Smooth muscle cell (in vitro differentiated cells): ENCODE measurements around the gene CYP4F12. TPM values are rescaled to one million over a fixed set of nuclear protein-coding genes. Genes with fewer than 3 reads are reported as not detected.

Experiments
- DNase-seq: peaks from one replicate; lab custom pipeline; 2025; ENCODE audit not compliant: unreplicated experiment; lab: John Stamatoyannopoulos, UW
- H2AFZ ChIP-seq: fragments of 200-600 bp; sonication (generic); 2 replicates; pipeline ENCODE4 v1.6.0; 2016; ENCODE audit warnings: antibody characterized with exemption, low read depth, mild to moderate bottlenecking
- H3F3A ChIP-seq: fragments of 200-600 bp; sonication (generic); 2 replicates; pipeline ENCODE4 v1.6.0; 2017; ENCODE audit warnings: antibody characterized with exemption, low read depth
- H3K27ac ChIP-seq: fragments of 200-600 bp; sonication (generic); 2 replicates; pipeline ENCODE4 v1.5.1; 2016; ENCODE audit warnings: low read depth, mild to moderate bottlenecking
- H3K27me3 ChIP-seq: fragments of 200-600 bp; sonication (generic); 2 replicates; pipeline ENCODE4 v1.6.1; 2016; ENCODE audit warnings: low read depth, mild to moderate bottlenecking
- H3K36me3 ChIP-seq: fragments of 200-600 bp; sonication (generic); 2 replicates; pipeline ENCODE4 v1.5.1; 2016; ENCODE audit warnings: low read depth
- H3K4me1 ChIP-seq: fragments of 200-600 bp; sonication (generic); 2 replicates; pipeline ENCODE4 v1.5.1; 2016; ENCODE audit warnings: low read depth
- H3K4me2 ChIP-seq: fragments of 200-600 bp; sonication (generic); 2 replicates; pipeline ENCODE4 v1.6.0; 2016; ENCODE audit warnings: mild to moderate bottlenecking
- H3K4me3 ChIP-seq: fragments of 200-600 bp; sonication (generic); 2 replicates; pipeline ENCODE4 v1.5.1; 2016; ENCODE audit warnings: mild to moderate bottlenecking
- H3K79me2 ChIP-seq: fragments of 200-600 bp; sonication (generic); 2 replicates; pipeline ENCODE4 v1.6.0; 2016; ENCODE audit warnings: low read depth, mild to moderate bottlenecking
- H3K9ac ChIP-seq: fragments of 200-600 bp; sonication (generic); 2 replicates; pipeline ENCODE4 v1.6.0; 2016; ENCODE audit warnings: low read depth
- H3K9me3 ChIP-seq: fragments of 200-600 bp; sonication (generic); replicated peaks from 2 replicates; pipeline ENCODE4 v1.5.1; 2016; ENCODE audit warnings: low read depth
- H4K20me1 ChIP-seq: fragments of 200-600 bp; sonication (generic); 2 replicates; pipeline ENCODE4 v1.6.0; 2016; ENCODE audit warnings: low read depth
- CTCF ChIP-seq: fragments of 200-600 bp; sonication (generic); IDR thresholded peaks from 2 replicates; pipeline ENCODE4 v1.5.1; 2017; ENCODE audit warnings: borderline replicate concordance, mild to moderate bottlenecking, antibody characterized with exemption; ENCODE audit not compliant: insufficient read depth, poor library complexity, severe bottlenecking
- WGBS: methylation state at CpG from one replicate; pipeline ENCODE4 v1.1.7; 2016; ENCODE audit warnings: low lambda C conversion rate; 5-methylcytosine and 5-hydroxymethylcytosine counted together
- polyA plus RNA-seq: library from polyadenylated mRNA; unstranded; fragments of >200 nt; fragmentation: Nextera tagmentation; extraction: Ambion mirVana; gene quantifications from 2 replicates; pipeline ENCODE4 v1.2.1, GENCODE V29; 2016
- total RNA-seq: library from RNA; depleted of rRNA; stranded (reverse); fragments of >200 nt; gene quantifications from 2 replicates; pipeline ENCODE4 v1.2.3, GENCODE V29; 2014

The CYP4F12 gene
- total and polyA plus RNA-seq, 2 experiments from 2014 or later: not detected

- Histone ChIP-seq H2AFZ (no peak overlapping the region), H3F3A (no peaks in the 10 kb centered on the region), H3K4me1 (no peaks in the 10 kb centered on the region), H3K79me2 (no peaks in the 10 kb centered on the region), H3K27ac (no peak overlapping the region), H3K27me3 (no peaks in the 10 kb centered on the region), H3K36me3 (no peaks in the 10 kb centered on the region), H3K9ac (no peak overlapping the region), H3K4me2 (no peak overlapping the region), H4K20me1 (no peaks in the 10 kb centered on the region), H3K9me3 (peaks cover 4% of the 10 kb centered on the region), H3K4me3 (no peak overlapping the region)
- TF ChIP-seq CTCF: no peak
- no peak for DNase-seq
- 53% methylated on average over 8 of the region's 8 CpGs for WGBS
Observed at GRCh38 chr19:15680478-15681322, 7.8 kb downstream of the CYP4F12 start.

- 83% methylated on average over 10 of the region's 10 CpGs for WGBS
- Histone ChIP-seq H3K9me3 (peaks cover 4% of the 10 kb centered on the region), H3K27me3 (no peaks in the 10 kb centered on the region), H3K79me2 (no peaks in the 10 kb centered on the region), H3K36me3 (no peaks in the 10 kb centered on the region), H3K4me1 (no peaks in the 10 kb centered on the region), H2AFZ (no peak overlapping the region), H3K27ac (no peak overlapping the region), H3K9ac (no peak overlapping the region), H3K4me3 (no peak overlapping the region), H4K20me1 (no peaks in the 10 kb centered on the region), H3K4me2 (no peak overlapping the region), H3F3A (no peaks in the 10 kb centered on the region)
- TF ChIP-seq CTCF: no peak
- no peak for DNase-seq
Observed at GRCh38 chr19:15683411-15683810, 10.5 kb downstream of the CYP4F12 start.

GRCh38 chr19:15684828-15685227, 11.9 kb downstream of the CYP4F12 start:
- DNase-seq: no peak
- H3K4me2 ChIP-seq: no peak overlapping the region
- 67% methylated on average over 9 of the region's 9 CpGs for WGBS
- no peak for TF ChIP-seq CTCF
- H3K36me3 ChIP-seq: no peaks in the 10 kb centered on the region
- no peaks in the 10 kb centered on the region for H3K27me3 ChIP-seq
- H3K79me2 ChIP-seq: no peaks in the 10 kb centered on the region
- H3K4me3 ChIP-seq: no peak overlapping the region
- no peak overlapping the region for H2AFZ ChIP-seq
- no peaks in the 10 kb centered on the region for H3K4me1 ChIP-seq
- H4K20me1 ChIP-seq: no peaks in the 10 kb centered on the region
- H3K9me3 ChIP-seq: peaks cover 4% of the 10 kb centered on the region
- no peak overlapping the region for H3K9ac ChIP-seq
- no peaks in the 10 kb centered on the region for H3F3A ChIP-seq
- H3K27ac ChIP-seq: no peak overlapping the region

- Histone ChIP-seq H4K20me1 (no peaks in the 10 kb centered on the region), H3K4me2 (no peak overlapping the region), H3K36me3 (no peaks in the 10 kb centered on the region), H3K27ac (no peak overlapping the region), H3K9me3 (no peaks in the 10 kb centered on the region), H3K4me3 (no peak overlapping the region), H3K9ac (no peak overlapping the region), H3F3A (no peaks in the 10 kb centered on the region), H3K79me2 (no peaks in the 10 kb centered on the region), H3K4me1 (no peaks in the 10 kb centered on the region), H3K27me3 (no peaks in the 10 kb centered on the region), H2AFZ (no peak overlapping the region)
- DNase-seq: no peak
- 79% methylated on average over 19 of the region's 19 CpGs for WGBS
- no peak for TF ChIP-seq CTCF
Observed at GRCh38 chr19:15696654-15697194, 23.8 kb downstream of the CYP4F12 start.
